Osteocyte (in vitro differentiated cells): ENCODE measurements around the gene ZNF780B. TPM values are rescaled to one million over a fixed set of nuclear protein-coding genes. Genes with fewer than 3 reads are reported as not detected.

ENCODE experiments used
- DNase-seq: peaks from one replicate; pipeline ENCODE4 v3.0.0; 2021; ENCODE audit warnings: mixed read lengths; ENCODE audit not compliant: unreplicated experiment; ENCODE audit errors: extremely low spot score
- H3K27ac Mint-ChIP-seq: one replicate; pipeline ENCODE4 v1.8.0; 2021; ENCODE audit warnings: mild to moderate bottlenecking, mixed read lengths; ENCODE audit not compliant: unreplicated experiment
- H3K27me3 Mint-ChIP-seq: one replicate; pipeline ENCODE4 v1.8.0; 2021; ENCODE audit warnings: mixed read lengths; ENCODE audit not compliant: unreplicated experiment
- H3K36me3 Mint-ChIP-seq: one replicate; pipeline ENCODE4 v1.8.0; 2021; ENCODE audit warnings: mixed read lengths; ENCODE audit not compliant: unreplicated experiment
- H3K4me1 Mint-ChIP-seq: one replicate; pipeline ENCODE4 v1.8.0; 2021; ENCODE audit warnings: mixed read lengths; ENCODE audit not compliant: unreplicated experiment
- H3K4me3 Mint-ChIP-seq: one replicate; pipeline ENCODE4 v1.8.0; 2021; ENCODE audit warnings: mild to moderate bottlenecking, moderate library complexity, mixed read lengths; ENCODE audit not compliant: unreplicated experiment
- H3K9me3 Mint-ChIP-seq: one replicate; pipeline ENCODE4 v1.8.0; 2021; ENCODE audit warnings: mixed read lengths; ENCODE audit not compliant: unreplicated experiment
- total RNA-seq: library from RNA; stranded (reverse); gene quantifications from 2 replicates; pipeline ENCODE4 v1.2.1, GENCODE V29; 2021
- TF ChIP-seq, protein P1 (sequence below): fragments of 200-600 bp; sonication (generic); IDR thresholded peaks from 2 replicates; pipeline ENCODE4 v1.5.0; 2021; ENCODE audit warnings: antibody characterized with exemption, mild to moderate bottlenecking, moderate library complexity

The ZNF780B gene
- total RNA-seq, 1 donor from 2014 or later: 20.0 TPM

DNA sequence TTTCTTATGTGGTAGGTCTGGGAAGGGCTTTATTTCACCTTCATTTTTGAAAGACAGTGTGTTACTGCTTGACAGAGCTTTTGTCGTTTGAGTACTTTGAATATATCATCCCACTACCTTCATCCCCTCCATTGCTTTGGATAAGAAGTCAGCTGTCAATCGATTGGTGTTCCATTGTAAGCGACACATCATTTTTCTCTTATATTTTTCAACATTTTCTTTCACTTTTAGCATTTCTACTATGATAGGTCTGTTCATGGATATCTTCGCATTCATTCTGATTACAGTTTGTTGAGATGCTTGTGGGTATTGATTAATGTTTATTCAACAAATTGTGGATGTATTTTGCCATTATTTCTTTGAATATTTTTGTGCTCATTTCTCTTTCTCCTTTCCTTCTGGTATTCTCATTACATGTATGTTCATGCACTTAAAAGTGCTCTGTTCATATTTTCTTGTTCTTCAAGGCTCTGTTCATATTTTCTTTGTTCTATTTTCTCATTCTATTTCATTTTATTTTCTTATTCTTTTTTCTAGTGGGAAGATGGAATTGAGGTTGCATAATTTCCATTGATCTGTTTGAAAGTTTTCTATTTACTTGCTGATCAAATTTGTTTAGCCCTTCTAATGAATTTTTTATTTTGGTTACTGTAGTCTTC lies 30.0 kb downstream of the ZNF780B start:
- TF ChIP-seq, protein P1, sequence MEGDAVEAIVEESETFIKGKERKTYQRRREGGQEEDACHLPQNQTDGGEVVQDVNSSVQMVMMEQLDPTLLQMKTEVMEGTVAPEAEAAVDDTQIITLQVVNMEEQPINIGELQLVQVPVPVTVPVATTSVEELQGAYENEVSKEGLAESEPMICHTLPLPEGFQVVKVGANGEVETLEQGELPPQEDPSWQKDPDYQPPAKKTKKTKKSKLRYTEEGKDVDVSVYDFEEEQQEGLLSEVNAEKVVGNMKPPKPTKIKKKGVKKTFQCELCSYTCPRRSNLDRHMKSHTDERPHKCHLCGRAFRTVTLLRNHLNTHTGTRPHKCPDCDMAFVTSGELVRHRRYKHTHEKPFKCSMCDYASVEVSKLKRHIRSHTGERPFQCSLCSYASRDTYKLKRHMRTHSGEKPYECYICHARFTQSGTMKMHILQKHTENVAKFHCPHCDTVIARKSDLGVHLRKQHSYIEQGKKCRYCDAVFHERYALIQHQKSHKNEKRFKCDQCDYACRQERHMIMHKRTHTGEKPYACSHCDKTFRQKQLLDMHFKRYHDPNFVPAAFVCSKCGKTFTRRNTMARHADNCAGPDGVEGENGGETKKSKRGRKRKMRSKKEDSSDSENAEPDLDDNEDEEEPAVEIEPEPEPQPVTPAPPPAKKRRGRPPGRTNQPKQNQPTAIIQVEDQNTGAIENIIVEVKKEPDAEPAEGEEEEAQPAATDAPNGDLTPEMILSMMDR: no peak
- peaks cover 69% of the 10 kb centered on the region for H3K9me3 Mint-ChIP-seq
- peaks cover 9% of the 10 kb centered on the region for H3K36me3 Mint-ChIP-seq
- H3K27me3 Mint-ChIP-seq: no peaks in the 10 kb centered on the region
- no peak for DNase-seq
- no peaks in the 10 kb centered on the region for H3K4me1 Mint-ChIP-seq
- no peak overlapping the region for H3K4me3 Mint-ChIP-seq
- H3K27ac Mint-ChIP-seq: no peak overlapping the region

DNA sequence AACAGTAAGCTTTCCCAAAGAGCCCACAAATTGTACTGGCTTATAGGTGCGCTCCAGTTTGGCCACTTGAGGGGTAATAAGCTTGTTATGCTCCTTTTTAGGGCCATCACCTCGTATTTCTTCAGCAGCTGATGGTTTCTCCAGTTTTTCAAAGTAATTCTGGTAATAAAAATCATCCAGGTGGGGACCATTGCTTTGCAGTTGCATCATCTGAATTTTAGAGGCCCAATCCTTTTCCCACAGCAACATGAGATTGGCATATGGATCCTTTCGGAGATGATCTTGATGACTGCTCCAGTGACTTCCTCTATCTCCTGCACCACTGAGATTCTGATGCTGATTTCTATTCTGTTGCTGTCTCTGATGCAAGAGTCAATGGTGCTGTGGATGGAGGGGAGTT lies 32.1 kb downstream of the ZNF780B start:
- no peak for DNase-seq
- H3K4me1 Mint-ChIP-seq: no peaks in the 10 kb centered on the region
- peaks cover 73% of the 10 kb centered on the region for H3K9me3 Mint-ChIP-seq
- TF ChIP-seq, protein P1: no peak
- H3K27me3 Mint-ChIP-seq: no peaks in the 10 kb centered on the region
- H3K36me3 Mint-ChIP-seq: peaks cover 5% of the 10 kb centered on the region
- no peak overlapping the region for H3K4me3 Mint-ChIP-seq
- H3K27ac Mint-ChIP-seq: no peak overlapping the region

DNA sequence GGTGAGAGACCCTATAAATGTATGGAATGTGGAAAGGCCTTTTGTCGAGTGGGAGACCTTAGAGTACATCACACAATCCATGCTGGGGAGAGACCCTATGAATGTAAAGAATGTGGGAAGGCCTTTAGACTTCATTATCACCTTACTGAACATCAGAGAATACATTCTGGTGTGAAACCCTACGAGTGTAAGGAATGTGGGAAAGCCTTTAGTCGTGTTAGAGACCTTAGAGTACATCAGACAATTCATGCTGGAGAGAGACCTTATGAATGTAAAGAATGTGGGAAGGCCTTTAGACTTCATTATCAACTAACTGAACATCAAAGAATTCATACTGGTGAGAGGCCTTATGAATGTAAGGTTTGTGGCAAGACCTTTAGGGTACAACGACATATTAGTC lies 42.0 kb downstream of the ZNF780B start:
- H3K4me3 Mint-ChIP-seq: no peak overlapping the region
- no peaks in the 10 kb centered on the region for H3K4me1 Mint-ChIP-seq
- H3K36me3 Mint-ChIP-seq: peaks cover 61% of the 10 kb centered on the region
- H3K9me3 Mint-ChIP-seq: peaks cover 46% of the 10 kb centered on the region
- TF ChIP-seq, protein P1: no peak
- H3K27me3 Mint-ChIP-seq: no peaks in the 10 kb centered on the region
- H3K27ac Mint-ChIP-seq: no peak overlapping the region
- DNase-seq: no peak

DNA sequence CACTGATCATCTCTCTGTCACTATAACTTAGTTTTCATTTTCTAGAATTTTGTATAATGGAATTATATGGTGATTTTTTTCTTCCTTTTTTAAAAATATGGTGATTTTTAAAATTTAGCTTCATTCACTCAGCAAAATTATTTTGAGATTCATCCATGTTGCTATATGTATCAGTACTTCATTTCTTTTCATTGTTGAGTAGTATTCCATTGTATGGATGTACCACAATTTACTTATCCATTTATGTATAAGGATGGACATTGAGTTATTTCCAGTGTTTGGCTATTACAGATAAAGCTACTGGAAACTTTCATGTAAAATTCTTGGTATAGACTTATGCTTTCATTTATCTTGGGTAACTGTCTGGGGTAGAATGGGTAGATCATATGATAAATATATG lies 46.4 kb downstream of the ZNF780B start:
- no peak overlapping the region for H3K4me3 Mint-ChIP-seq
- TF ChIP-seq, protein P1: no peak
- H3K4me1 Mint-ChIP-seq: peaks cover 4% of the 10 kb centered on the region
- H3K36me3 Mint-ChIP-seq: peaks cover 74% of the 10 kb centered on the region
- no peaks in the 10 kb centered on the region for H3K27me3 Mint-ChIP-seq
- no peak overlapping the region for H3K27ac Mint-ChIP-seq
- H3K9me3 Mint-ChIP-seq: peaks cover 29% of the 10 kb centered on the region
- DNase-seq: no peak

DNA sequence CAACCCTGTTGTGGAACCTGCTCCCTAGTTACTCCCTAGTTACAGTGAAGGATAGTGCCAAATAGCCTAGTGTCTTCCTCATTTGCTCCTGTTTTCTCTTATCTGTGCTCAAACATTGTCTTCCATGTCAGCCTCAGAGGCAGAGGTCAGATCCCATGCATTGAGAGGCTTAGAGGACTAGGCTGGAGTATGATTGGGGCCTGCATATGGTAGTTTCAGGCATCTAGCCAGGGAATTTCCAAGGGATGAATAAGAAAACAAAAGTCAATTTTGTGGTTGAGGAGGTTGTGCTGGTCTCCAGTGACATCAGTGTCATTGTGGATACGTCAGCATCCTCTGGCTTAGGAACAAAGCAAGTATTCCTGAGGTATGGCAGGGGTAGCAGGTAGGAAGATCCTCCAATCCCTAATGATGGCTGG lies 49.7 kb downstream of the ZNF780B start:
- Mint-ChIP-seq H3K4me3 (no peak overlapping the region), H3K9me3 (peaks cover 13% of the 10 kb centered on the region), H3K27ac (no peak overlapping the region), H3K4me1 (peaks cover 4% of the 10 kb centered on the region), H3K36me3 (peaks cover 42% of the 10 kb centered on the region), H3K27me3 (no peaks in the 10 kb centered on the region)
- DNase-seq: no peak
- TF ChIP-seq, protein P1: no peak
